Measurements from ENCODE around the gene HYAL2.

The HYAL2 gene

GRCh38 chr3:50350527-50351322, 28.2 kb upstream of the HYAL2 start, which contains the start of the genes CYB561D2 and NPRL2:
CYB561D2 (plus strand) TSS chr3:50350862; CDS start chr3:50351434, 572 bp downstream.
NPRL2 (minus strand) TSS chr3:50350775; CDS start chr3:50350652, 123 bp downstream.
- peak; percentile 99 for DNase-seq

GRCh38 chr3:50350213-50350526, 27.6 kb upstream of the HYAL2 start:
- no peak for DNase-seq

- DNase-seq = peak; percentile 87
Measured at GRCh38 chr3:50347187-50347813, 24.8 kb upstream of the HYAL2 start.

GRCh38 chr3:50345586-50346234, 23.2 kb upstream of the HYAL2 start, which contains the start of gene ZMYND10:
ZMYND10 (minus strand) TSS chr3:50345732; CDS start chr3:50345579, 153 bp downstream.
- peak; percentile 80 for DNase-seq

GRCh38 chr3:50345008-50345407, 22.5 kb upstream of the HYAL2 start:
- no peak for DNase-seq

GRCh38 chr3:50342813-50343633, 20.5 kb upstream of the HYAL2 start:
- DNase-seq = no peak

GRCh38 chr3:50341996-50342650, 19.6 kb upstream of the HYAL2 start:
- no peak for DNase-seq

- DNase-seq = no peak
Measured at GRCh38 chr3:50341537-50341936, 19.0 kb upstream of the HYAL2 start.

- DNase-seq = peak; percentile 81
Measured at GRCh38 chr3:50340448-50341329, 18.1 kb upstream of the HYAL2 start, which contains the start of gene RASSF1. RASSF1 (minus strand) TSS chr3:50340836; CDS start chr3:50340805, 31 bp downstream.

- no peak for DNase-seq
Measured at GRCh38 chr3:50340147-50340447, 17.6 kb upstream of the HYAL2 start.

GRCh38 chr3:50339485-50340146, 17.1 kb upstream of the HYAL2 start:
- no peak for DNase-seq

- no peak for DNase-seq
Measured at GRCh38 chr3:50338965-50339364, 16.4 kb upstream of the HYAL2 start.

GRCh38 chr3:50337175-50337861, 14.8 kb upstream of the HYAL2 start:
- peak; percentile 95 for DNase-seq

- DNase-seq = no peak
Measured at GRCh38 chr3:50336452-50337174, 14.1 kb upstream of the HYAL2 start.

GRCh38 chr3:50334339-50335075, 12.0 kb upstream of the HYAL2 start:
- no peak for DNase-seq

- DNase-seq = peak; percentile 33
Measured at GRCh38 chr3:50333744-50334328, 11.3 kb upstream of the HYAL2 start.

- no peak for DNase-seq
Measured at GRCh38 chr3:50331364-50331907, 8.9 kb upstream of the HYAL2 start.

GRCh38 chr3:50330330-50330729, 7.8 kb upstream of the HYAL2 start:
- DNase-seq = no peak

All from CD4-positive, alpha-beta T cell treated with Interleukin-21 for 1 hour (primary cell).